NOMO-1 treated with DMSO at 0.1 percent for 48 hours (cell line): ENCODE results near the gene MRAP.
"Not testable (repeated sequence)": the region's sequence is repeated elsewhere in the genome, so short reads cannot be mapped to it uniquely, and the experiment has no call there.

Experiments used
- DNase-seq: peaks from one replicate; lab custom pipeline; 2025; ENCODE audit not compliant: unreplicated experiment; lab: John Stamatoyannopoulos, UW

Gene MRAP

GRCh38 chr21:32298658-32299081 lies at the start of gene MRAP:
TSS of gene MRAP (plus strand) at chr21:32298855. CDS start at chr21:32298972, 117 bp downstream.
- no peak for DNase-seq

GRCh38 chr21:32249511-32250280 lies 49.0 kb upstream of the MRAP start:
- DNase-seq: no peak

DNA sequence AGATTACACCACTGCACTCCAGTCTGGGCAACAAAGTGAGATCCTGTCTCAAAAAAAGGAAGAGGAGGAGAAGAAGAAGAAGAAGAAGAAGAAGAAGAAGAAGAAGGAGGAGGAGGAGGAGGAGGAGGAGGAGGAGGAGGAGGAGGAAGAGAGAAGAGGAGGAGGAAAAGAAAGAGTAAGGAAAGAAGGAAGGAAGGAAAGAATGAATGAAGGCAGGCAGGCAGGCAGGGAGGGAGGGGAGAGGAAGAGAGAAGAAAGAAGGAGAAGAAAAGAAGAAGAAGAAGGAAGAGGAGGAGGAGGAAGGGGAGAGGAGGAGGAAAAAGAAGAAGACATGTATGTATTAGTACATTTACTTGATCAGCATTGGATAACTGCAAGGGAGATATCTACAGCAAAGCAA lies 46.5 kb upstream of the MRAP start:
- no peak for DNase-seq

DNA sequence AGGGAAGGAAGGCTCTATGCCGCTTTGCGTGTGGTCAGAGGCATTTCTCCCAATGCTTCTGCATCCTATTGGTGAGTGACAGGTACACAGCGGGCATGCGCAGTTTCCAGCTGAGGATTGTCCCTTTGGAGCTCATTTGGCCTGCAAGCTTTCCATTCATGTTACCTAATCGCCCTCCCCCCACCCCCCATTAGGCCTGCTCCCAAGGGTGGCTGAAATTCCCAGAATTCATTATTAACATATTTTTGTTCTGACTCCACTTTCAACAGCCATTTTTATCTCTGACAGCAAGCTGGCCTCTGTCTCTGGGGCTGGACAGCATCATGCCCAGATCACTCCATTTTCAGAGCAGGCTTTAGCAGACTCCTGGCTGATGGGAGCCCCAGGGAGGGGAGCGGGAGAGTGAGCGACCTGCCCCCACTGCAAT lies 45.4 kb upstream of the MRAP start:
- DNase-seq: no peak

DNA sequence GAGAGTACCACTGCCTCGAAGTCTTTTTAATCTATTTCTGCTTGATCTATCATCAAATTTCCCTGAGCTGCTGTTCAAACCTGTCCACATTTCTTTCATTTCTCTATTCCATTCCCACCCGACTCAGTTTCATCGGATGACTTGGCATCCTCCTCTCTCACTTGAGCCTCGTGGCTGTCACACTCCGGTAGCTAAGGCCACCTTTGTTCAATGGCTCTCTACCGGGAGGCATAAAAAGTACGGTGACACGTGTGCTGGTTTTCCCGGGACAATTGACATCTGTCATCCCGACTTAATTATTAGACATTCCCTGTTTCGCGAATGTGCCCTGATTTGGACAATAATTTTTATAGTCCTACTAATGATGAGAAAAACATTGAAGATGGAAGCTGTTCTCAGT lies 42.4 kb upstream of the MRAP start:
- no peak for DNase-seq

- no peak for DNase-seq
These were observed 41.6 kb upstream of the MRAP start for GRCh38 chr21:32256873-32257620.

- peak; percentile 68 for DNase-seq
These were observed 40.5 kb upstream of the MRAP start for GRCh38 chr21:32257962-32258785.

DNA sequence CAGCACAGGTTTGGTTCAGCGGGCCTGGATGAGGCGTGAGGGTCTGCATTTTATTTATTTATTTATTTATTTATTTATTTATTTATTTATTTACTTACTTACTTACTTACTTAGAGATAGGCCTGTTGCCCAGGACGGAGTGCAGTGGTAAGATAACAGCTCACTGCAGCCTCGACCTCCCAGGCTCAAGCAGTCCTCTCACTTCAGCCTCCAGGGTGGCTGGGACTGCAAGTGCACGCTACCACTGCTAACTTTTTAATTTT lies 39.9 kb upstream of the MRAP start:
- not testable (repeated sequence) for DNase-seq

DNA sequence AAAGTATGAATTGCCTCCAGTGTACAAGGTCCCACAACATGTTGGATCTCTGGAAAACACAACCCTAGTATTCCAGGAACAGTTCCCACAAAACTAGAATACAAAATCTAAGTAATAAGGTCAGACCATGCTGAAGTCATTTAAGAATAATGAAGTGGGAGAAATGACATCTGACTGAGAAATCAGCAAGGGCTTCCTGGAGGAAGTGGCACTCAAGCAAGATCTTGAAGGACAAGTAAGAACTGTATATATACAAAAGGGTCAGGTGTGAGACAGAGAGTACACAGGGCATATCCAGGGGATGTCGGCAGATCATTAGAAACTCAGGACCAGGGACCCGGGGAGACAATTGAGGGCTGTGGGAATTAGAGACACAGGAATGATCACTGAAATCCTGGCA lies 38.5 kb upstream of the MRAP start:
- DNase-seq: no peak

GRCh38 chr21:32261929-32262328 lies 36.7 kb upstream of the MRAP start:
- DNase-seq: no peak

GRCh38 chr21:32265321-32265720 lies 33.3 kb upstream of the MRAP start:
- DNase-seq: not testable (repeated sequence)

DNA sequence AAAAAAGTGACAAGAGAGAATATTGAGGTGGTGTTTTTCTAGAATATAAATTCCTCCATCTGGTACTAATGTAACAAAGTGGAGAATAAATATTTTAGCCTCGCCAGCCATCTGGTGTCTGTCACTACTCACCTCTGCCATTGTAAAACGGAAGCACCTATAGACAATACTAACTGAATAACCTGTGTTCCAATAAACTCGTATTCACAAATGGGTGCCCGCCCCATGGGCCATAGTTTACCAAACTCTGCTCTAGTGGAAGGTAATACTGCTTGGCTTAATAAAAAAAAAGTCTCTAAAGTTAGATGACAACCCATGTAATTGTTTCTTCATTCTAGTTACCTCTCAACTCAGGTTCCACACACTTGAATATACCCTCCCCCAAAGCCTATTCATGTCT lies 27.9 kb upstream of the MRAP start:
- no peak for DNase-seq

GRCh38 chr21:32276671-32277070 lies 22.0 kb upstream of the MRAP start:
- DNase-seq: no peak

- DNase-seq: peak; percentile 44
These were observed 20.6 kb upstream of the MRAP start for GRCh38 chr21:32278103-32278502.

DNA sequence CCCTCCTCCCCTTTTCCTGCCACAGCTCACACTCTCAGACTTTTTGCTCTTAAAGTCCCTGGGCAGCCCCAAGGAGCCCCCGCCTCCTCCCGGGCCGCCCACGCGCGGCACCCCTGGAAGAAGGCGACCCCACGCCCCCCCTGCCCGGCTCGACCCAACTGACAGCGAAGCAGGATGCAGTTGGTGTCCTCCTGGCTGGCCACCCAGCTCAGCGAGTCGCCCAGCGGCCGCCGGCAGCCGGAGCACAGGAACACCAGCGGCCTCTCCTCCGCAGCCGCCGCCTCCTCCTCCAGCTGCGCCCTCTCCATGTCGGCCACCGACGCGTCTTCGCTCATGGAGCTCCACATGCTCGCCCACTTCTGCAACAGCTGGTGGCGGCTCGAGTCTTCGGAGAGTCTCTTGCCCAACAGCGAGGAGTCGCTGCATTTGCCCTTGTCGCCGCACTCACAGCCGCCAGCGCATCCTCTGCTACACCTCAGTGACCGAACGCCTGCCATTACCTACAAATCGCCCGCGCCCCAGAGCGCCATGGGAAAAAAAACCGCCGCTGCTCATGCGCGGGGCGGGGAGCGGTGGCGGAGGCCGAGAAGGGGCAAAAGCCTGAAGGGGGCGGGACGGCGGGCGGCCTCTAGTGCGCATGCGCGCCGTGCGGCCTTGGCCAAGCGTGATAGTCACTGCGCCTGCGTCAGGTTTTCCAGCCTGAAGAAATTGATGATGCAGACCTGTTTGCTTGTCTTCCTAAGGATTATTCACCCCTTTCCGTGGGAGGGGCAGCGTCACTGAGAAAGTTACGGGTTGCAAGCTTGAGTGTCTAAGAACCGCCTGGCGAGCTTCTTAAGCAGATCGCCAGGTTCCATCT lies 19.9 kb upstream of the MRAP start, which contains the start of gene MIS18A:
TSS of gene MIS18A (minus strand) at position 532 of the 859 bp plus-strand sequence. CDS start at position 497, 35 bp downstream.
- peak; percentile 91 for DNase-seq

DNA sequence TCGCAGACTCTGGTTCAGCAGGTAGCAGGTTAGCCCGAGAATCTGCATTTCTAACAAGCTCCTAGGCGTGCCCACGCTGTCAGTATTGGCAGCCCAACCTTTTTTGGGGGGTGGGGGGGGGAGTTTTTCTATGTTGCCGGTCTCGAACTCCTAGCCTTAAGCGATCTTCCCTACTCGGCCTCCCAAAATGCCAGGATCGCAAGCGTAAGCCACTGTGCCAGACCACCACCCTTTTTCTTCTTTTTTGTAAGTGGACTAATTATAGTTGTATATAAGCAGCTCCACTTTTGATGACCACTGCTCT lies 19.3 kb upstream of the MRAP start:
- DNase-seq: no peak

DNA sequence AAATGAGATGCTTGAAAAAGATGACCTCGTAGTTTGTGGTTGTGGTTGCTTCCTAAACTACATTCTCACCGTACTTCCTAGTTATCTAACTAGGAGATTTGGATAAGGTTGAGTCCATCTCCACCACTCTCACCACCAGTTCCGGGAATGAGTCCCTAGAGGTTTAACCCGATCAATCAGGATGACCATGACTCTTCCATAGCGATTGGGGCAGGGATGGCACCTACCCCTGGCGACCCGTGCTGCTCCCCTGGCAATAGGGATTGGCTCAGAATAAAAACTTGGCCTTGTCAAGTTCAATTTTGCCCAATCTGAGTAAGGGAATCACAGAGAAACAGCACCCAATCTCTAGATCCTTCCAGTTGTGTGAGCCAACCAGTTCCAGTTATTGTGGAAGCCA lies 17.1 kb upstream of the MRAP start:
- DNase-seq: no peak

DNA sequence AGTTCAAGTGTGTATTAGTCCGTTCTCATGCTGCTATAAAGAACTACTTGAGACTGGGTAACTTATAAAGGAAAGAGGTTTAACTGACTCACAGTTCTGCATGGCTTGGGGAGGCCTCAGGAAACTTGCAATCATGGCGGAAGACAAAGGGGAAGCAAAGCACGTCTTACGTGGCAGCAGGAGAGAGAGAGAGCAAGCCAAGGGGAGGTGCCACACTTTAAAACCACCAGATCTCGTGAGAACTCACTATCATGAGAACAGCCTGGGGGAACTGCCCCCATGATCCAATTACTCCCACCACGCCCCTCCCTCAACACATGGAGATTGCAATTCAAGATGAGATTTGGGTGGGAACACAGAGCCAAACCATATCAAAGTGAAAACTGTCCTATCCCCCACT lies 15.7 kb upstream of the MRAP start:
- no peak for DNase-seq

GRCh38 chr21:32285476-32285875 lies 13.2 kb upstream of the MRAP start:
- no peak for DNase-seq

DNA sequence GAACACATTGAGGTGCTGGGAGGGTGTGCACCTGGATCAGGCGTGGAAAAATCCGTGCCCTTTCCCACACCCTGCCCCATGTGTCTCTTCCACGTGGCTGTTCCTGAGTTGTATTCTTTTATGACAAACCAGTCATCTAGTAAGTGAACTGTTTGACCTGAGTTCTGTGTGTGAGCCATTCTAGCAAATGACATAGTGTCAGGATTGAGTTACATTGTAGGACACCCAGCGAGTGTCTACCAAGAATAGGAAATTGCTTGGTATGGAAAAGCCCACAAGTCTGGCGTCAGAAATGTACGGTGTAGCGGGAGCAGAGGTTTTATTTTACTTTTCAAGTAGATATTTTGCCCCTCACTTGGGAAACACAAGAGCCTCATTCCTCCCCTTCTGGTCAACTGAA lies 1.2 kb upstream of the MRAP start:
- no peak for DNase-seq

DNA sequence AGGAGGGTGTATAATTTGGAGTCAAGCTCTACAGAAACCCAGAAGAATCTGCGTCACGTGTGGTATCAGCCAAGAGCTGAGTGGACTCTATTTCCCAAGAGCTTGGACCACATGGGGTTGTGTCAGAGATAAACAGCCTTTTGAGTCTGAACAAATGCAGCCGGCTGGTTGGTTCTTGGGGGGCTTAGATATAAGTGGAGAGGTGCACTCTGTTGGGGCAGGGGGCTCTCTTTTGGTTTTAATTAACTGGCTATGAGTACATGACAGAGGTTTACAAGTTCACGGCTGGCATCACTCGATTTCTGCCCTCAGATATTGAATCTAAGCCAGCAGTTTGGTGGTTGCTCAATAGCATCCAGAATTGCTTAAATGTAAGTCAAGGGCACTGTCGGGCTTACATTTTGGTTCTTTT lies 501 bp upstream of the MRAP start:
- no peak for DNase-seq
